CD14-positive monocyte (primary cell): ENCODE results near the gene MRGPRF. TPM values are rescaled to one million over a fixed set of nuclear protein-coding genes. Genes with fewer than 3 reads are reported as not detected.

Source experiments
- DNase-seq, 3 donors: peaks; one replicate each; pipeline ENCODE4 v3.0.0-alpha.2; 2011 to 2022
- H2AFZ ChIP-seq: 2 replicates; pipeline ENCODE4 v1.6.0; 2012; ENCODE audit warnings: mild to moderate bottlenecking, low read depth, low read length, inconsistent platforms; ENCODE audit not compliant: insufficient read depth, poor library complexity, severe bottlenecking
- H3K27ac ChIP-seq, 2 donors: 1 replicate in 1 of 2; 2 replicates in 1 of 2; pipeline ENCODE4 v1.5.1; 2012 to 2013; ENCODE audit warnings: low read length in 2 of 2, control low read depth in 1 of 2, inconsistent platforms in 1 of 2, low read depth in 1 of 2, mild to moderate bottlenecking in 1 of 2
- H3K27me3 ChIP-seq, 2 donors: one replicate each; pipeline versions ENCODE4 v1.6.0 to v1.6.1; 2011 to 2013; ENCODE audit warnings: low read length in 2 of 2; ENCODE audit not compliant: control insufficient read depth in 2 of 2, insufficient read depth in 2 of 2
- H3K36me3 ChIP-seq, 2 donors: replicated peaks in 1 of 2; 1 replicate in 1 of 2; 2 replicates in 1 of 2; pipeline versions ENCODE4 v1.5.1 to v1.6.1; 2012 to 2013; ENCODE audit warnings: low read length in 2 of 2, control low read depth in 1 of 2, inconsistent platforms in 1 of 2, mild to moderate bottlenecking in 1 of 2; ENCODE audit not compliant: insufficient read depth in 2 of 2, control insufficient read depth in 1 of 2
- H3K4me1 ChIP-seq, 2 donors: 1 replicate in 1 of 2; 2 replicates in 1 of 2; pipeline versions ENCODE4 v1.5.1 to v1.6.1; 2012 to 2013; ENCODE audit warnings: low read length in 2 of 2, control low read depth in 1 of 2, inconsistent platforms in 1 of 2, mild to moderate bottlenecking in 1 of 2, moderate library complexity in 1 of 2; ENCODE audit not compliant: insufficient read depth in 2 of 2, control insufficient read depth in 1 of 2
- H3K4me2 ChIP-seq: replicated peaks from 2 replicates; pipeline ENCODE3; 2012; ENCODE audit warnings: low read length, moderate library complexity, mild to moderate bottlenecking; ENCODE audit not compliant: poor library complexity, severe bottlenecking; ENCODE audit errors: extremely low read depth
- H3K4me3 ChIP-seq, 3 experiments: fragments of 200-600 bp in 1 of 3; sonication (generic) in 1 of 3; replicated peaks in 1 of 3; 1 replicate in 2 of 3; 2 replicates in 1 of 3; pipeline ENCODE4 v1.5.1; 2011 to 2013; ENCODE audit warnings: low read length in 3 of 3, mild to moderate bottlenecking in 3 of 3, control low read depth in 2 of 3, low read depth in 2 of 3, inconsistent platforms in 1 of 3, moderate library complexity in 1 of 3
- H3K79me2 ChIP-seq: 2 replicates; pipeline ENCODE4 v1.6.0; 2012; ENCODE audit warnings: mild to moderate bottlenecking, control low read depth, inconsistent platforms, low read length, moderate library complexity; ENCODE audit not compliant: insufficient read depth
- H3K9ac ChIP-seq: 2 replicates; pipeline ENCODE4 v1.6.0; 2017; ENCODE audit warnings: low read length, mild to moderate bottlenecking; ENCODE audit not compliant: insufficient read depth, poor library complexity, severe bottlenecking
- H3K9me3 ChIP-seq, 2 donors: replicated peaks in 1 of 2; 1 replicate in 1 of 2; 2 replicates in 1 of 2; pipeline versions ENCODE4 v1.5.1 to v1.6.1; 2012 to 2013; ENCODE audit warnings: low read length in 2 of 2, control low read depth in 1 of 2; ENCODE audit not compliant: control insufficient read depth in 1 of 2, insufficient read depth in 1 of 2
- H4K20me1 ChIP-seq: 2 replicates; pipeline ENCODE4 v1.6.0; 2012; ENCODE audit warnings: mild to moderate bottlenecking, low read length, control low read depth, moderate library complexity; ENCODE audit not compliant: insufficient read depth
- H3K27ac Mint-ChIP-seq, 7 donors: one replicate each; pipeline ENCODE4 v1.8.0; 2020; ENCODE audit warnings: mild to moderate bottlenecking in 7 of 7, mixed read lengths in 7 of 7, moderate library complexity in 6 of 7, inconsistent platforms in 2 of 7
- H3K27me3 Mint-ChIP-seq, 3 donors: one replicate each; pipeline ENCODE4 v1.8.0; 2021 to 2022; ENCODE audit warnings: low read depth in 3 of 3, mild to moderate bottlenecking in 3 of 3, mixed read lengths in 3 of 3, moderate library complexity in 3 of 3, inconsistent platforms in 1 of 3
- H3K36me3 Mint-ChIP-seq, 2 donors: one replicate each; pipeline ENCODE4 v1.8.0; 2020; ENCODE audit warnings: mixed read lengths in 2 of 2, inconsistent platforms in 1 of 2, mild to moderate bottlenecking in 1 of 2
- H3K4me1 Mint-ChIP-seq: one replicate; pipeline ENCODE4 v1.8.0; 2020; ENCODE audit warnings: mild to moderate bottlenecking, mixed read lengths
- H3K4me3 Mint-ChIP-seq, 2 donors: one replicate each; pipeline ENCODE4 v1.8.0; 2020; ENCODE audit warnings: mild to moderate bottlenecking in 2 of 2, mixed read lengths in 2 of 2, moderate library complexity in 1 of 2
- H3K9me3 Mint-ChIP-seq, 7 donors: one replicate each; pipeline ENCODE4 v1.8.0; 2020 to 2022; ENCODE audit warnings: mixed read lengths in 7 of 7, mild to moderate bottlenecking in 6 of 7, moderate library complexity in 6 of 7, inconsistent platforms in 2 of 7
- CTCF ChIP-seq: fragments of 200-600 bp; IDR thresholded peaks from one replicate; pipeline ENCODE4 v1.8.0; 2022; ENCODE audit warnings: antibody characterized with exemption, mild to moderate bottlenecking
- WGBS: methylation state at CpG from one replicate; pipeline ENCODE4 v1.1.5; 2013; ENCODE audit warnings: missing lambda C conversion rate; ENCODE audit not compliant: insufficient coverage; 5-methylcytosine and 5-hydroxymethylcytosine counted together
- intact Hi-C, 2 donors: fragments of 100-400 bp; cut with micrococcal nuclease; formaldehyde crosslinking; loops; one replicate each; pipeline versions ENCODE4 v1.15.0 to v1.15.1; 2023
- polyA minus RNA-seq: library from RNA; depleted of rRNA, polyadenylated mRNA; stranded (reverse); fragments of >200 nt; gene quantifications from 2 replicates; pipeline ENCODE4 v1.2.3, GENCODE V29; 2012
- polyA plus RNA-seq, 3 donors: library from polyadenylated mRNA; depleted of rRNA in 1 of 3; unstranded in 2 of 3; stranded (reverse) in 1 of 3; fragments of 300-500 nt in 2 of 3; fragments of >200 nt in 1 of 3; fragmentation: Illumina TruSeq in 2 of 3; gene quantifications; 1 replicate in 2 of 3; 2 replicates in 1 of 3; pipeline ENCODE4 v1.2.3, GENCODE V29; 2012 to 2021
- total RNA-seq, 12 experiments: library from RNA in 1 of 12; stranded (reverse) in 1 of 12; fragments of 120-200 nt in 1 of 12; gene quantifications; one replicate each; pipeline ENCODE4 v1.2.4 and lab custom pipeline; 2013 to 2026; ENCODE audit warnings: mixed read lengths in 6 of 12, inconsistent platforms in 1 of 12

MRGPRF gene
- not detected for total RNA-seq (2013)
- polyA plus RNA-seq (under 1 TPM in 2 of 3 donors, not detected in 1; 0.22 to 0.23 TPM), polyA minus RNA-seq (not detected in 2 replicates), total RNA-seq (lab: John Stamatoyannopoulos, UW) (0 to 0.30 (median 0.06) reads per million in 11 experiments)

GRCh38 chr11:69013009-69013951, at the start of gene MRGPRF:
Gene MRGPRF, minus strand, starts transcription at chr11:69013246. Its CDS starts 3,345 bp downstream, at chr11:69009901.
- H3K36me3 Mint-ChIP-seq, result peaks cover 3% of the 10 kb centered on the region in 2 donors
- Histone ChIP-seq H3K36me3 (no peaks in the 10 kb centered on the region), H3K79me2 (no peaks in the 10 kb centered on the region), H3K4me3 (peak within 1 kb of the TSS in 1 of 3 experiments; percentile 55), H3K4me2 (peak within 1 kb of the TSS; percentile 57), H3K9me3 (no peaks in the 10 kb centered on the region), H4K20me1 (no peaks in the 10 kb centered on the region), H3K27me3 (peaks cover 0 to 49% of the 10 kb centered on the region in 2 donors), H3K4me1 (peaks cover 41 to 56% of the 10 kb centered on the region in 2 donors), H3K9ac (peak within 1 kb of the TSS; percentile 1), H2AFZ (peak within 1 kb of the TSS; percentile 75), H3K27ac (no peak within 1 kb of the TSS)
- DNase-seq, result peak; percentile 11 to 52 (median 15)
- H3K4me3 Mint-ChIP-seq, result peak within 1 kb of the TSS; percentile 9 to 77
- intact Hi-C loops, result no loop called here
- peaks cover 0 to 3% (median 2%) of the 10 kb centered on the region in 7 donors for H3K9me3 Mint-ChIP-seq
- 5% methylated on average over 28 of the region's 43 CpGs for WGBS
- peaks cover 31 to 57% (median 55%) of the 10 kb centered on the region in 3 donors for H3K27me3 Mint-ChIP-seq
- H3K4me1 Mint-ChIP-seq, result peaks cover 39% of the 10 kb centered on the region
- TF ChIP-seq CTCF, result peak; percentile 37
- H3K27ac Mint-ChIP-seq, result peak within 1 kb of the TSS in 1 of 7 donors; percentile 71

- Mint-ChIP-seq H3K36me3 (peaks cover 54 to 68% of the 10 kb centered on the region in 2 donors), H3K27me3 (peaks cover 0 to 2% (median 2%) of the 10 kb centered on the region in 3 donors), H3K9me3 (no peaks in the 10 kb centered on the region), H3K4me3 (no peak overlapping the region), H3K4me1 (peaks cover 2% of the 10 kb centered on the region), H3K27ac (peak overlapping the region in 3 of 7 donors; percentile 38 to 87 (median 86))
- intact Hi-C loops, result no loop called here
- peak overlapping the region in 1 of 2 donors; percentile 20 for H3K27ac ChIP-seq
- 98% methylated on average over 12 of the region's 15 CpGs for WGBS
- H4K20me1 ChIP-seq, result peaks cover 99% of the 10 kb centered on the region
- no peaks in the 10 kb centered on the region for H3K9me3 ChIP-seq
- no peak overlapping the region for H3K9ac ChIP-seq
- TF ChIP-seq CTCF, result no peak
- H3K27me3 ChIP-seq, result no peaks in the 10 kb centered on the region
- no peaks in the 10 kb centered on the region for H3K4me1 ChIP-seq
- H3K79me2 ChIP-seq, result peaks cover 93% of the 10 kb centered on the region
- no peak overlapping the region for H2AFZ ChIP-seq
- no peak for DNase-seq
- peaks cover 97 to 98% of the 10 kb centered on the region in 2 donors for H3K36me3 ChIP-seq
- H3K4me2 ChIP-seq, result no peak overlapping the region
- no peak overlapping the region for H3K4me3 ChIP-seq
Measured at GRCh38 chr11:69062169-69062855, 49.3 kb upstream of the MRGPRF start.
